Endothelial cell of umbilical vein (primary cell): Measurements from ENCODE around the gene ORM2.

ENCODE experiments used
- EZH2 ChIP-seq: IDR thresholded peaks from 2 replicates; pipeline ENCODE4 v1.6.1; 2012; ENCODE audit warnings: borderline replicate concordance, low read depth, mild to moderate bottlenecking, moderate library complexity, low read length, inconsistent platforms; ENCODE audit not compliant: severe bottlenecking
- MAX ChIP-seq: IDR thresholded peaks from 2 replicates; pipeline ENCODE4 v1.6.1; 2011; ENCODE audit not compliant: insufficient read depth, insufficient read length
- POLR2AphosphoS5 ChIP-seq: IDR thresholded peaks from 2 replicates; pipeline ENCODE4 v1.6.1; 2012; ENCODE audit warnings: low read depth, mild to moderate bottlenecking, control low read depth, low read length, moderate library complexity; ENCODE audit not compliant: insufficient read depth

GRCh38 chr9:114334490-114334889 is 4.8 kb downstream of the ORM2 start:
- no peak for TF ChIP-seq EZH2
- TF ChIP-seq MAX: no peak
- TF ChIP-seq POLR2AphosphoS5: no peak
